ENCODE results near the gene PSMD12. TPM values are rescaled to one million over a fixed set of nuclear protein-coding genes. Genes with fewer than 3 reads are reported as not detected.

PSMD12 gene
- polyA plus RNA-seq, 1 of the 3 experiments (the other 2 are of a cell fraction) = 31.4 TPM

- H3K27ac ChIP-seq (ENCODE audit: low read depth in 2 of 2, low read length in 1 of 2) = no peak overlapping the region
- no peak overlapping the region for H3K4me2 ChIP-seq
- H3K9me3 ChIP-seq = no peaks in the 10 kb centered on the region
- peaks cover 21% of the 10 kb centered on the region for H3F3A ChIP-seq (replicated peaks; ENCODE audit: insufficient read depth)
- H3K9ac ChIP-seq = no peak overlapping the region
- no peaks in the 10 kb centered on the region; the same call in 1 of the 2 replicates for H4K20me1 ChIP-seq (ENCODE audit: insufficient read depth)
- no peak overlapping the region for H2AFZ ChIP-seq (ENCODE audit: low read depth)
- peak; percentile 86 for DNase-seq
- no peaks in the 10 kb centered on the region for H3K27me3 ChIP-seq (ENCODE audit: insufficient read depth)
- CTCF ChIA-PET = interaction anchor here (0.6 to 7.3 kb wide), 46 partner anchors 9 to 504 kb away, joined by 3 to 234 read pairs (median 4); partner anchors contain the start of gene PITPNC1
- POLR2A ChIA-PET = interaction anchor here (0.6 to 1.3 kb wide), 2 partner anchors 104 to 218 kb away, joined by 3 to 4 read pairs; no protein-coding TSS in a partner anchor
- no peaks in the 10 kb centered on the region for H3K9me2 ChIP-seq
- H3K36me3 ChIP-seq (replicated peaks in 1 of 2; ENCODE audit: control insufficient read depth in 1 of 2, insufficient read depth in 2 of 2, low read length in 1 of 2) = peaks cover 0 to 4% of the 10 kb centered on the region in 2 experiments
- peaks cover 75% of the 10 kb centered on the region for H3K79me2 ChIP-seq (ENCODE audit: insufficient read depth)
- TF ChIP-seq REST (IDR thresholded peaks at IDR 0.05; ENCODE audit: low read depth, low read length) (no peak), RXRA (IDR thresholded peaks at IDR 0.05; ENCODE audit: borderline replicate concordance, low read depth) (no peak), RCOR1 (IDR thresholded peaks at IDR 0.05; ENCODE audit: low read length) (0 out of 2 replicates have a peak, but pooled peaks have one; percentile 13), MAX (IDR thresholded peaks at IDR 0.05; ENCODE audit: low read depth) (no peak), MXI1 (IDR thresholded peaks at IDR 0.05; ENCODE audit: low read depth, low read length) (0 out of 2 replicates have a peak, but pooled peaks have one; percentile 14), NRF1 (IDR thresholded peaks at IDR 0.05; ENCODE audit: low read depth, low read length) (0 out of 2 replicates have a peak, but pooled peaks have one; percentile 3), GATA2 (CRISPR knock-in tag; IDR thresholded peaks at IDR 0.05) (no peak), CTCF (IDR thresholded peaks at IDR 0.05) (peak; percentile 100), USF1 (IDR thresholded peaks at IDR 0.05; ENCODE audit: borderline replicate concordance, low read depth) (no peak), MEF2A (IDR thresholded peaks at IDR 0.05; ENCODE audit: borderline replicate concordance, low read depth) (no peak), EP300 (IDR thresholded peaks at IDR 0.05; ENCODE audit: borderline replicate concordance in 1 of 2, low read depth in 1 of 2, low read length in 1 of 2) (no peak), SMC3 (IDR thresholded peaks at IDR 0.05; ENCODE audit: low read depth, low read length) (peak; percentile 98), RFX5 (IDR thresholded peaks at IDR 0.05; ENCODE audit: low read length) (0 out of 2 replicates have a peak, but pooled peaks have one; percentile 22), RAD21 (IDR thresholded peaks at IDR 0.05; ENCODE audit: low read length) (peak; percentile 97)
- WGBS (ENCODE audit: low lambda C conversion rate) = 60% methylated on average over 16 of the region's 16 CpGs
- no peak overlapping the region; a peak in 1 of 4 replicates for H3K4me3 ChIP-seq (ENCODE audit: low read depth in 2 of 2, low read length in 1 of 2)
- H3K4me1 ChIP-seq (ENCODE audit: control insufficient read depth in 1 of 2, insufficient read depth in 2 of 2, low read depth in 1 of 2, low read length in 1 of 2) = peaks cover 11 to 17% of the 10 kb centered on the region in 2 experiments
These were observed 20.7 kb upstream of the PSMD12 start for GRCh38 chr17:67386965-67387551.

Measured in SK-N-SH (cell line).